NCI-H345 treated with DMSO at 0.1 percent for 48 hours (cell line): ENCODE measurements around the gene INKA2.

Experiments used
- DNase-seq: peaks from one replicate; lab custom pipeline; 2025; ENCODE audit not compliant: unreplicated experiment; lab: John Stamatoyannopoulos, UW

INKA2 gene

GRCh38 chr1:111706921-111707320 lies 32.3 kb downstream of the INKA2 start:
- DNase-seq, result no peak

- DNase-seq, result no peak
These were observed 33.4 kb downstream of the INKA2 start for GRCh38 chr1:111705841-111706240.

GRCh38 chr1:111704776-111705175 lies 34.4 kb downstream of the INKA2 start:
- DNase-seq, result no peak

GRCh38 chr1:111704240-111704639 lies 35.0 kb downstream of the INKA2 start:
- no peak for DNase-seq

- DNase-seq, result no peak
These were observed 36.6 kb downstream of the INKA2 start for GRCh38 chr1:111702504-111703050.

- DNase-seq, result no peak
These were observed 39.9 kb downstream of the INKA2 start for GRCh38 chr1:111699268-111699667.

GRCh38 chr1:111696330-111696729 lies 42.9 kb downstream of the INKA2 start:
- no peak for DNase-seq

- no peak for DNase-seq
These were observed 43.4 kb downstream of the INKA2 start for GRCh38 chr1:111695801-111696200.

- no peak for DNase-seq
These were observed 47.3 kb downstream of the INKA2 start for GRCh38 chr1:111691886-111692285.

GRCh38 chr1:111690306-111690617 lies 48.9 kb downstream of the INKA2 start:
- DNase-seq, result no peak
